ENCODE results near the gene HOXC12. TPM values are rescaled to one million over a fixed set of nuclear protein-coding genes. Genes with fewer than 3 reads are reported as not detected.
A peak's percentile ranks its signal among the peaks of the same experiment; 100 is the strongest.

The HOXC12 gene
- total and polyA plus RNA-seq, 3 experiments from 2014 or later, result not detected

GRCh38 chr12:53968214-53969127, 13.8 kb downstream of the HOXC12 start:
- Mint-ChIP-seq H3K36me3 (peaks cover 0 to 1% (median 0%) of the 10 kb centered on the region in 3 donors), H3K27me3 (peaks cover 93 to 100% of the 10 kb centered on the region in 2 donors), H3K4me1 (peaks cover 36 to 46% (median 38%) of the 10 kb centered on the region in 3 donors), H3K27ac (peak overlapping the region in 3 of 8 donors; percentile 1 to 29 (median 20)), H3K9me3 (peaks cover 0 to 12% (median 7%) of the 10 kb centered on the region in 5 donors), H3K4me3 (peak overlapping the region in 1 of 7 donors; percentile 44)
- Histone ChIP-seq H3K27ac (ENCODE audit: low read depth, low read length) (no peak overlapping the region), H3K9me3 (ENCODE audit: low read length) (no peaks in the 10 kb centered on the region), H3K36me3 (ENCODE audit: insufficient read depth, low read length) (no peaks in the 10 kb centered on the region), H3K27me3 (ENCODE audit: insufficient read depth, low read length, poor library complexity, severe bottlenecking) (peaks cover 98% of the 10 kb centered on the region), H3K4me3 (ENCODE audit: low read length) (no peak overlapping the region), H3K4me1 (ENCODE audit: insufficient read depth, low read length) (peaks cover 24% of the 10 kb centered on the region)
- DNase-seq, result no peak
- POLR2A ChIA-PET, result interaction anchor here (1.0 kb wide), 1 partner anchor 14 kb away, joined by 3 read pairs; no protein-coding TSS in a partner anchor
- CTCF ChIA-PET, result no interaction called here

- Mint-ChIP-seq H3K36me3 (no peaks in the 10 kb centered on the region), H3K4me3 (peak overlapping the region in 2 of 7 donors; percentile 43 to 64), H3K9me3 (peaks cover 0 to 12% (median 9%) of the 10 kb centered on the region in 5 donors), H3K27me3 (peaks cover 93 to 95% of the 10 kb centered on the region in 2 donors), H3K4me1 (peaks cover 31 to 42% (median 33%) of the 10 kb centered on the region in 3 donors), H3K27ac (peak overlapping the region in 1 of 8 donors; percentile 25)
- peaks cover 98% of the 10 kb centered on the region for H3K27me3 ChIP-seq (ENCODE audit: insufficient read depth, low read length, poor library complexity, severe bottlenecking)
- H3K27ac ChIP-seq (ENCODE audit: low read depth, low read length), result no peak overlapping the region
- no peak for DNase-seq
- CTCF ChIA-PET, result no interaction called here
- POLR2A ChIA-PET, result no interaction called here
- H3K36me3 ChIP-seq (ENCODE audit: insufficient read depth, low read length), result no peaks in the 10 kb centered on the region
- H3K9me3 ChIP-seq (ENCODE audit: low read length), result no peaks in the 10 kb centered on the region
- no peak overlapping the region for H3K4me3 ChIP-seq (ENCODE audit: low read length)
- H3K4me1 ChIP-seq (ENCODE audit: insufficient read depth, low read length), result peaks cover 30% of the 10 kb centered on the region
Observed at GRCh38 chr12:53969588-53970259, 15.0 kb downstream of the HOXC12 start.

- Mint-ChIP-seq H3K27me3 (peaks cover 91 to 93% of the 10 kb centered on the region in 2 donors), H3K4me3 (peak overlapping the region in 1 of 7 donors; percentile 29), H3K27ac (peak overlapping the region in 1 of 8 donors; percentile 80), H3K9me3 (peaks cover 0 to 12% (median 10%) of the 10 kb centered on the region in 5 donors), H3K36me3 (no peaks in the 10 kb centered on the region), H3K4me1 (peaks cover 32 to 41% (median 32%) of the 10 kb centered on the region in 3 donors)
- H3K4me3 ChIP-seq (ENCODE audit: low read length), result no peak overlapping the region
- no peak for DNase-seq
- H3K9me3 ChIP-seq (ENCODE audit: low read length), result no peaks in the 10 kb centered on the region
- no peak overlapping the region for H3K27ac ChIP-seq (ENCODE audit: low read depth, low read length)
- ChIA-PET POLR2A (no interaction called here), CTCF (no interaction called here)
- peaks cover 29% of the 10 kb centered on the region for H3K4me1 ChIP-seq (ENCODE audit: insufficient read depth, low read length)
- H3K36me3 ChIP-seq (ENCODE audit: insufficient read depth, low read length), result no peaks in the 10 kb centered on the region
- peaks cover 98% of the 10 kb centered on the region for H3K27me3 ChIP-seq (ENCODE audit: insufficient read depth, low read length, poor library complexity, severe bottlenecking)
Observed at GRCh38 chr12:53970451-53970850, 15.7 kb downstream of the HOXC12 start.

- H3K27ac Mint-ChIP-seq, result peak overlapping the region in 2 of 8 donors; percentile 20 to 80
- no peaks in the 10 kb centered on the region for H3K36me3 ChIP-seq (ENCODE audit: insufficient read depth, low read length)
- no peak overlapping the region for H3K27ac ChIP-seq (ENCODE audit: low read depth, low read length)
- peak overlapping the region in 2 of 7 donors; percentile 28 to 29 for H3K4me3 Mint-ChIP-seq
- CTCF ChIA-PET, result no interaction called here
- no peak for DNase-seq
- H3K36me3 Mint-ChIP-seq, result no peaks in the 10 kb centered on the region
- no peak overlapping the region for H3K4me3 ChIP-seq (ENCODE audit: low read length)
- H3K9me3 Mint-ChIP-seq, result peaks cover 0 to 14% (median 10%) of the 10 kb centered on the region in 5 donors
- peaks cover 27% of the 10 kb centered on the region for H3K4me1 ChIP-seq (ENCODE audit: insufficient read depth, low read length)
- H3K4me1 Mint-ChIP-seq, result peaks cover 30 to 39% (median 31%) of the 10 kb centered on the region in 3 donors
- peaks cover 92 to 93% of the 10 kb centered on the region in 2 donors for H3K27me3 Mint-ChIP-seq
- H3K9me3 ChIP-seq (ENCODE audit: low read length), result no peaks in the 10 kb centered on the region
- peaks cover 98% of the 10 kb centered on the region for H3K27me3 ChIP-seq (ENCODE audit: insufficient read depth, low read length, poor library complexity, severe bottlenecking)
- POLR2A ChIA-PET, result no interaction called here
Observed at GRCh38 chr12:53971129-53971528, 16.4 kb downstream of the HOXC12 start.

GRCh38 chr12:53971686-53972085, 17.0 kb downstream of the HOXC12 start:
- Histone ChIP-seq H3K4me1 (ENCODE audit: insufficient read depth, low read length) (peaks cover 21% of the 10 kb centered on the region), H3K36me3 (ENCODE audit: insufficient read depth, low read length) (no peaks in the 10 kb centered on the region), H3K27ac (ENCODE audit: low read depth, low read length) (no peak overlapping the region), H3K9me3 (ENCODE audit: low read length) (no peaks in the 10 kb centered on the region), H3K4me3 (ENCODE audit: low read length) (no peak overlapping the region), H3K27me3 (ENCODE audit: insufficient read depth, low read length, poor library complexity, severe bottlenecking) (peaks cover 98% of the 10 kb centered on the region)
- H3K4me1 Mint-ChIP-seq, result peaks cover 25 to 33% (median 26%) of the 10 kb centered on the region in 3 donors
- no peak for DNase-seq
- H3K36me3 Mint-ChIP-seq, result no peaks in the 10 kb centered on the region
- H3K4me3 Mint-ChIP-seq, result peak overlapping the region in 2 of 7 donors; percentile 29 to 49
- POLR2A ChIA-PET, result no interaction called here
- peak overlapping the region in 3 of 8 donors; percentile 48 to 80 (median 74) for H3K27ac Mint-ChIP-seq
- peaks cover 92% of the 10 kb centered on the region in 2 donors for H3K27me3 Mint-ChIP-seq
- CTCF ChIA-PET, result interaction anchor here (1.2 kb wide), 1 partner anchor 35 kb away, joined by 3 read pairs; no protein-coding TSS in a partner anchor
- peaks cover 0 to 14% (median 10%) of the 10 kb centered on the region in 5 donors for H3K9me3 Mint-ChIP-seq

- no peak for DNase-seq
- peak overlapping the region in 3 of 8 donors; percentile 48 to 80 (median 74) for H3K27ac Mint-ChIP-seq
Observed at GRCh38 chr12:53972152-53972702, 17.5 kb downstream of the HOXC12 start.

GRCh38 chr12:53972722-53973235, 18.1 kb downstream of the HOXC12 start, which contains the start of gene HOXC11:
Gene HOXC11 (plus strand): TSS chr12:53973126. CDS start chr12:53973242, 116 bp downstream.
- peaks cover 21% of the 10 kb centered on the region for H3K4me1 ChIP-seq (ENCODE audit: insufficient read depth, low read length)
- H3K4me3 ChIP-seq (ENCODE audit: low read length), result no peak within 1 kb of the TSS
- ChIA-PET CTCF (interaction anchor here (0.8 kb wide), 1 partner anchor 229 kb away, joined by 3 read pairs; no protein-coding TSS in a partner anchor), POLR2A (no interaction called here)
- peak within 1 kb of the TSS; percentile 58 to 86 (median 71) for H3K4me3 Mint-ChIP-seq
- no peaks in the 10 kb centered on the region for H3K9me3 ChIP-seq (ENCODE audit: low read length)
- peaks cover 21 to 36% (median 26%) of the 10 kb centered on the region in 3 donors for H3K4me1 Mint-ChIP-seq
- peaks cover 92 to 95% of the 10 kb centered on the region in 2 donors for H3K27me3 Mint-ChIP-seq
- H3K9me3 Mint-ChIP-seq, result peaks cover 0 to 15% (median 12%) of the 10 kb centered on the region in 5 donors
- H3K36me3 Mint-ChIP-seq, result no peaks in the 10 kb centered on the region
- peak within 1 kb of the TSS in 4 of 8 donors; percentile 13 to 85 (median 78) for H3K27ac Mint-ChIP-seq
- no peaks in the 10 kb centered on the region for H3K36me3 ChIP-seq (ENCODE audit: insufficient read depth, low read length)
- no peak for DNase-seq
- no peak within 1 kb of the TSS for H3K27ac ChIP-seq (ENCODE audit: low read depth, low read length)
- peaks cover 98% of the 10 kb centered on the region for H3K27me3 ChIP-seq (ENCODE audit: insufficient read depth, low read length, poor library complexity, severe bottlenecking)

More at GRCh38 chr12:53972152-53972702, 17.5 kb downstream of the HOXC12 start:
- Histone ChIP-seq H3K4me1 (ENCODE audit: insufficient read depth, low read length) (peaks cover 21% of the 10 kb centered on the region), H3K9me3 (ENCODE audit: low read length) (no peaks in the 10 kb centered on the region), H3K27me3 (ENCODE audit: insufficient read depth, low read length, poor library complexity, severe bottlenecking) (peaks cover 98% of the 10 kb centered on the region), H3K27ac (ENCODE audit: low read depth, low read length) (no peak overlapping the region), H3K4me3 (ENCODE audit: low read length) (no peak overlapping the region), H3K36me3 (ENCODE audit: insufficient read depth, low read length) (no peaks in the 10 kb centered on the region)
- Mint-ChIP-seq H3K4me3 (peak overlapping the region in 3 of 7 donors; percentile 4 to 86 (median 5)), H3K27me3 (peaks cover 92 to 95% of the 10 kb centered on the region in 2 donors), H3K36me3 (no peaks in the 10 kb centered on the region), H3K9me3 (peaks cover 0 to 15% (median 12%) of the 10 kb centered on the region in 5 donors), H3K4me1 (peaks cover 24 to 32% (median 25%) of the 10 kb centered on the region in 3 donors)
- CTCF ChIA-PET, result interaction anchor here (1.2 kb wide), 1 partner anchor 35 kb away, joined by 3 read pairs; no protein-coding TSS in a partner anchor
- POLR2A ChIA-PET, result no interaction called here
